Karpas-422 (cell line): ENCODE results near the gene CCDC27. TPM values are rescaled to one million over a fixed set of nuclear protein-coding genes. Genes with fewer than 3 reads are reported as not detected.

ENCODE experiments used
- DNase-seq: peaks from one replicate; pipeline ENCODE4 v3.0.0-alpha.2; 2015
- H2AFZ ChIP-seq: fragments of 200-600 bp; sonication (generic); 2 replicates; pipeline ENCODE4 v1.6.1; 2014; ENCODE audit warnings: antibody characterized with exemption, low read length, mixed read lengths
- H3K27ac ChIP-seq: fragments of 200-600 bp; sonication (generic); 2 replicates; pipeline ENCODE4 v1.5.1; 2014; ENCODE audit warnings: mild to moderate bottlenecking, low read length, moderate library complexity
- H3K27me3 ChIP-seq: fragments of 200-600 bp; sonication (generic); 2 replicates; pipeline ENCODE4 v1.6.1; 2014; ENCODE audit warnings: low read length, mixed read lengths
- H3K36me3 ChIP-seq: fragments of 200-600 bp; sonication (generic); 2 replicates; pipeline ENCODE4 v1.6.1; 2014; ENCODE audit warnings: low read length, mixed read lengths; ENCODE audit not compliant: insufficient read depth
- H3K4me1 ChIP-seq: fragments of 200-600 bp; sonication (generic); 2 replicates; pipeline ENCODE4 v1.6.1; 2014; ENCODE audit warnings: mild to moderate bottlenecking, low read length, mixed read lengths
- H3K4me2 ChIP-seq: fragments of 200-600 bp; sonication (generic); 2 replicates; pipeline ENCODE4 v1.6.1; 2014; ENCODE audit warnings: low read length, low read depth, mild to moderate bottlenecking; ENCODE audit not compliant: poor library complexity, severe bottlenecking
- H3K4me3 ChIP-seq: fragments of 200-600 bp; sonication (generic); 2 replicates; pipeline ENCODE4 v1.5.1; 2014; ENCODE audit warnings: mild to moderate bottlenecking, antibody characterized with exemption, low read length, mixed read lengths
- H3K79me2 ChIP-seq: fragments of 200-600 bp; sonication (generic); 2 replicates; pipeline ENCODE4 v1.6.1; 2014; ENCODE audit warnings: mild to moderate bottlenecking, low read length, mixed read lengths
- H3K9ac ChIP-seq: fragments of 200-600 bp; sonication (generic); 2 replicates; pipeline ENCODE4 v1.6.0; 2014; ENCODE audit warnings: low read length
- H3K9me2 ChIP-seq: fragments of 200-600 bp; sonication (generic), shearing (Covaris generic); replicated peaks from 2 replicates; pipeline ENCODE4 v1.6.0; 2014; ENCODE audit warnings: mild to moderate bottlenecking, low read length, moderate library complexity; ENCODE audit not compliant: insufficient read depth
- H3K9me3 ChIP-seq: fragments of 300-700, 200-600 bp; sonication (generic); 2 replicates; pipeline ENCODE4 v1.6.1; 2014; ENCODE audit warnings: low read length, mixed read lengths
- H4K20me1 ChIP-seq: fragments of 200-600 bp; sonication (generic); 2 replicates; pipeline ENCODE4 v1.6.1; 2014; ENCODE audit warnings: mild to moderate bottlenecking, antibody characterized with exemption, low read length, low read depth; ENCODE audit not compliant: insufficient read depth
- total RNA-seq: library from RNA; depleted of rRNA; stranded (reverse); fragments of >200 nt; shearing (Covaris generic); gene quantifications from 2 replicates; pipeline ENCODE4 v1.2.3, GENCODE V29; 2014; ENCODE audit warnings: low replicate concordance

The CCDC27 gene
- total RNA-seq, 1 experiment from 2014 or later, result not detected

DNA sequence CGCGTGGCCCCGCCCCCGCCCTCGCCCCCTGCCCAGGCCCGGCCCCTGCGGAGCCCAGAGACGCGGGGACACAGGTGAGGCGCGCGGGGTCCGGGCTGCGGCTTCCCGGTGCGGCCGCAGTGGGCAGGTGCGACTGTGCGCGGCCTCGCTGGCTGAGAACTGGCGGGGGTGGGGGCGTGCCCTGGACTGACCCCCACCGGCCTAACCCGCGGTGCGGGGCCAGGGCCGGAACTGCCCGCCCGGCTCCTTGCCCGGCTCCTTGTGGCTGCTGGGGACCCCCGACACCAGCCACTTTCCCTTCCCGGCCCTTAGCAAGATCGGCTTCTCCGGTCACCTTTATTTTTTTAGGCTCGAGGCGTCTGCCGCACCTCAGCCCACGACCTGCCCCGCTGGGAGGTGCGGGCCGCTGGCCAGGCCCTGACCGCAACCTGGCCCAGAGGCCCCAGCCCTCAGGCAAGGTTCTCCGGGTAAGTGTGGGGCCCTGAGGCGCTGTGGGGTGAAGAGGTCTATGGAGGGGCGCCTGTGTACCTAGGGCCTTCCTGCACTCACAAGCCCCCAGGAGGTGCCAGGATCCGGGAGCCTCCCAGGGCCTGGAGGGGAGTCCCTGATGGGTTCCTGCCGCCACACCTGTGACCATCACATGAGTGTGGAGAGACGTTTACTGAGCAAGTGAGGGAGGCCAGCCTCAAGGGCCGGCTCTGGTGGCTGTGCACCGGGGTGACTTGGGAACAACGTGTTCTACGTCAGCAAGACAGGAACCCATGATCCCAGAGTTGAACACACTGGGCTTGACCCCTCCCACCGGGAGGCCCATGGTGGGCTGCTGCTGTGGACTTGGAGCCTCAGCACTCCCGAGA lies 20.7 kb downstream of the CCDC27 start, which contains the start of gene SMIM1:
Gene SMIM1 (plus strand): TSS at position 35 of the 857 bp plus-strand sequence. CDS start 2,625 bp downstream, outside the sequence.
- H3K4me1 ChIP-seq, result peaks cover 21% of the 10 kb centered on the region
- no peaks in the 10 kb centered on the region for H3K9me3 ChIP-seq
- DNase-seq, result no peak
- no peaks in the 10 kb centered on the region for H3K9me2 ChIP-seq
- 0 out of 2 replicates have a peak, but pooled peaks cover 6% of the 10 kb centered on the region for H4K20me1 ChIP-seq
- H3K36me3 ChIP-seq, result no peaks in the 10 kb centered on the region
- peak within 1 kb of the TSS; percentile 25; the same call in 1 of the 2 replicates for H2AFZ ChIP-seq
- no peaks in the 10 kb centered on the region for H3K79me2 ChIP-seq
- no peak within 1 kb of the TSS for H3K27ac ChIP-seq
- peak within 1 kb of the TSS; percentile 69 for H3K4me3 ChIP-seq
- H3K4me2 ChIP-seq, result peak within 1 kb of the TSS; percentile 83
- H3K27me3 ChIP-seq, result no peaks in the 10 kb centered on the region
- H3K9ac ChIP-seq, result peak within 1 kb of the TSS; percentile 72

DNA sequence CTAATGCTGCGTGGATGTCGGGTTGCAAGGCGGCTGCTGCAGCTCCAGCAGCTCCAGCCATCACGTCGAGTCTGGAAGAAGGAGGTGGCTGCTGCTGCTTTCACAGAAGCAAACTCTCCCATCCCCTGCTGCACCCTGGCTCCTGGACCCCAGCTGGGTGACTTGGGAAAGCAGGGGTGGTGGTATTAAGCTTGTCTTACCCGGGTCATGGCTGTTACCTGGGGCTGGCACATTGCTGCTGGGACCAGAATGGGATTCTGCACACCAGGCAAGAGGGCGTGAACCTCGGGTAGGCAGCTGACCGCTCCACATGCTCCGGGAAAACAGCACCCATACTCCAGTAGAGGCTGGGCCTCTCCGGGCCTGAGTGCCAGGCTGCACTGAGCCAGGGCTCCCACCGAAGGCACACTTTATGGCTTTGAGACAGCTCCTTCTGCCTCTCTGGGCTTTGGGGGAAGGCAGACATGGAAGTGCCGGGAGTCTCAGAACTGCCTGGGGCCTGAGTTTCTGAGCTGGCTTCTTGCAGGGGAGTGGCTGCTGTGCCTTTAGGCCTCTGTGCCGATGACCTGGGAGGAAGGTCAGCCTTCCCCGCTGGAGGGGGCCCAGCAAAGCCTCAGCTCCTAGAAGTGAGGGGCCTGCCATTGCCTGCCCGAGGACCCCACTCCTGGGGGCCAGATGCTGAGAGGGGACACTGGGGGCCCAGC lies 21.5 kb downstream of the CCDC27 start:
- Histone ChIP-seq H3K4me2 (no peak overlapping the region), H3K4me1 (peaks cover 21% of the 10 kb centered on the region), H3K9ac (no peak overlapping the region), H2AFZ (no peak overlapping the region), H3K27me3 (no peaks in the 10 kb centered on the region), H3K27ac (no peak overlapping the region), H3K36me3 (no peaks in the 10 kb centered on the region), H3K9me2 (no peaks in the 10 kb centered on the region), H3K79me2 (no peaks in the 10 kb centered on the region), H3K4me3 (no peak overlapping the region), H3K9me3 (no peaks in the 10 kb centered on the region), H4K20me1 (0 out of 2 replicates have a peak, but pooled peaks cover 6% of the 10 kb centered on the region)
- no peak for DNase-seq

DNA sequence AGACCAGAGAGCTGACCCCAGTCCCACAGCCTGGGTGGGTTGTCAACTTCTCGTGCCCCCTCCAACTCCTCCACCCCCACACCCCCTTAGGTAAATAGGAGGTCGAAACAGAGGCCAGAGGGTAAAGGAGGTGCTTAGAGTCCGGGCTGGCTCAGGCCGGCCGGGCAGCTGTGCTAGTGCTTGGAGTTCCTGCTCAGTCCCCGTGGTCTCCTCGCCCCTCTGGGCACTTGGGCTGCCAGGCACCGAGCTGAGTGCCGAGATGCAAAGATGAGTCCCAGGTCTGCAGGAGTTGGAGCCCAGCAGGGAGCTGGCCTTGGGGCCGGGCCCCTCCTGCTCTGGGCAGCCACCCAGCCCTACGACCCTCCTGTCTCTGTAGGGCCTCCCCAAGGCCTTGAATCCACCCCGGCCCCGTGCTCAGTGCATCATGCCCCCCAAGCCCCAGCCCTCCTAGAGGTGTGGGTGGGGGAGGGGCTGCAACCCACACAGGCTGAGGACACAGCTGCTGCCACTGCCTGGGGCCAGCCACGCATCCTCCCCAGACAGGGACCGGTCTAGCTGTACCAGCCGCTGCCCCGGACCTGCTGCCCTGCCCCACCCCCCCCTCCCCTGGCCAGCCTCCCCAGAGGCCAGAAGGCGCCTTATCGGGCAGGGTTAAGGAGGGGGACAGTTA lies 22.2 kb downstream of the CCDC27 start:
- no peaks in the 10 kb centered on the region for H3K27me3 ChIP-seq
- no peak for DNase-seq
- no peak overlapping the region for H3K27ac ChIP-seq
- H3K4me2 ChIP-seq, result no peak overlapping the region
- H3K4me1 ChIP-seq, result peaks cover 21% of the 10 kb centered on the region
- no peaks in the 10 kb centered on the region for H3K36me3 ChIP-seq
- H3K4me3 ChIP-seq, result no peak overlapping the region
- no peaks in the 10 kb centered on the region for H3K9me3 ChIP-seq
- no peak overlapping the region for H2AFZ ChIP-seq
- 0 out of 2 replicates have a peak, but pooled peaks cover 6% of the 10 kb centered on the region for H4K20me1 ChIP-seq
- H3K9ac ChIP-seq, result no peak overlapping the region
- no peaks in the 10 kb centered on the region for H3K79me2 ChIP-seq
- no peaks in the 10 kb centered on the region for H3K9me2 ChIP-seq

DNA sequence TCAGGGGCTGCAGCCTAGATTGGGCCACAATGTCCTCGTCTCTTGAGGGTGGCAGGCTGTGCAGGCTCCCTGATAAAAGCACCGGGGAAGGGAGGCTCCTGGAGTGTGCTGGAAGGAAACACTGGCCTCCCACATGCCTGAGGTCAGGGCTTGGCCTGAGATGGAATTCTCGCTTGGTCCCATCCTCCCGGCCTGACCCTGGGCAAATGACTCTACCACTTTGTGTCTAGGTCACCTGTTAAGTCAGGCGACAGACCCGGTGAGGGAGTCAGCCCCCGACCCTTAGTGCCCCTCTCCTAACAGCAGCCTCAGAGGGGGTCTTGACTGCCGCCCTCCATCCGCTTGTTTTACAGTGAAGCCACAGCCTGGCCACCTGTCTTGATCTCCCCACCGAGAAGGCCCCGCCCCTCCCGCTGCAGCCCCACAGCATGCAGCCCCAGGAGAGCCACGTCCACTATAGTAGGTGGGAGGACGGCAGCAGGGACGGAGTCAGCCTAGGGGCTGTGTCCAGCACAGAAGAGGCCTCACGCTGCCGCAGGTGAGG lies 22.8 kb downstream of the CCDC27 start:
- Histone ChIP-seq H3K36me3 (no peaks in the 10 kb centered on the region), H3K9ac (no peak overlapping the region), H3K4me3 (no peak overlapping the region), H2AFZ (no peak overlapping the region), H3K4me1 (peaks cover 21% of the 10 kb centered on the region), H3K9me2 (no peaks in the 10 kb centered on the region), H3K27ac (no peak overlapping the region), H4K20me1 (0 out of 2 replicates have a peak, but pooled peaks cover 6% of the 10 kb centered on the region), H3K27me3 (no peaks in the 10 kb centered on the region), H3K79me2 (no peaks in the 10 kb centered on the region), H3K9me3 (no peaks in the 10 kb centered on the region), H3K4me2 (no peak overlapping the region)
- no peak for DNase-seq

DNA sequence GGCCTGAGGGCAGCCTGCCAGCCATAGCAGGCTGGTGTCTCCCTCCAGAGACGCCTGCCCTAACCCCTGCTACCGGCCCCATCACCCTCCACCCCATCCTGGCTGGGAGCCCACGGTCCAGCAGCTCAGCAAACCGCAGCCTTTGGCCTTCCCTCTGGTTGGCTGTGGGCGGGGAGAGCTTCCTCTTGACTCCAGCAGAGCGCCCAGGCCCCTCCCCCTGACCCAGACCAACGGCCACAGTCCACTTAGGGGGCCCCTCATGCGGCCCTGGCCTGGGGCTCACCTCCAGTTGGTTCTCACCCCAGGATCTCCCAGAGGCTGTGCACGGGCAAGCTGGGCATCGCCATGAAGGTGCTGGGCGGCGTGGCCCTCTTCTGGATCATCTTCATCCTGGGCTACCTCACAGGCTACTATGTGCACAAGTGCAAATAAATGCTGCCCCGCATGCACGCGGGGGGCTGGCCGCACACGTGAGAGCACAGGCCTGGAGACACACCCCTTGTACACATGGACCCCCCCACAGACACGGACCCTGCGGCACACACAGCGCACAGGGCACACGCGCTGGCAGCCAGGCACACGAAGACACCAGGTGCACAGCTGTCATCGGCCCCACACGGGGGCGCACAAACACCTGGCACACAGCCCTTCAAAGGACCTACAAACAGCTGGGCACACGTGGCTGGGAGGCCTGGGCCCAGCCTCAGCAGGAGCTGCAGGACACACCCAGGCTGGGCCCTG lies 23.4 kb downstream of the CCDC27 start:
- Histone ChIP-seq H3K27ac (no peak overlapping the region), H3K36me3 (no peaks in the 10 kb centered on the region), H3K4me3 (no peak overlapping the region), H3K9me3 (no peaks in the 10 kb centered on the region), H2AFZ (no peak overlapping the region), H3K79me2 (no peaks in the 10 kb centered on the region), H4K20me1 (0 out of 2 replicates have a peak, but pooled peaks cover 6% of the 10 kb centered on the region), H3K27me3 (no peaks in the 10 kb centered on the region), H3K9ac (no peak overlapping the region), H3K4me2 (no peak overlapping the region), H3K4me1 (peaks cover 21% of the 10 kb centered on the region), H3K9me2 (no peaks in the 10 kb centered on the region)
- DNase-seq, result peak; percentile 91

DNA sequence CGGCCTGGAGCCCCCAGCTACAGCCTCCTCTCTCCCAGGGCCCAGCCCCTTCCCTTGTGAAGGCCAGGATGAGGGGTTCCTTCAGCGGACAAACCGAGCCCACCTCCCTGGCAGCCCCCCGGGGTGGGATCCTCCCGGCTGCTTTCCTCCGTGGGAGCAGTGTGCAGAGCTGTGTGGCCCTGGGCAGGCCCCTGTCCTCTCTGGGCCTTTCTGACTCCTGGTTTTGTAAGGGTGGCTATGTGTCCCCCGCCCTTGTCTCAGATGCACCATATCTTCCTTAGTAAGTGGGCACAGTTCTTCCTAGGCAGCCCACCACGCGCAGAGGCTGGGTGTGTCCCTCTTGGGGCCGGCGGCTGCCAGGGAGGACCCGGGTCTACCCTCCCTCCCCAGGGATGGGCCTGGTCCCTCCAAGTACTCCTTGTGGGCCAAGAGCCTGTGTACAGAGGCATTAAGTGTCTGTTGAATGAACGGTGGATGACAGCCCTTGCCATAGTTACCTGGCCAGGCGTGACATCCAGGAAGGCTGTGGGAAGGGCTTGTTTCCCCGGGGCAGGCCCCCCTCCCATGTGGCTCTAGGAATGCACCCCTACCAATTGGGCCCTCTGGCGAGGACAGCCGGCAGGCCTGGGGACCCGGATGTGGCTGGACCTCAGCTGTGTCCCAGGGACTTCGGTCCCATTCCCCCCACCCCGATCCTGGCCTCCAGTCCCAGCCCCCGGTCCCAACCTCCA lies 24.1 kb downstream of the CCDC27 start:
- Histone ChIP-seq H3K9ac (no peak overlapping the region), H3K4me2 (no peak overlapping the region), H3K9me2 (no peaks in the 10 kb centered on the region), H3K4me3 (no peak overlapping the region), H3K36me3 (no peaks in the 10 kb centered on the region), H2AFZ (no peak overlapping the region), H3K79me2 (no peaks in the 10 kb centered on the region), H4K20me1 (0 out of 2 replicates have a peak, but pooled peaks cover 6% of the 10 kb centered on the region), H3K4me1 (peaks cover 20% of the 10 kb centered on the region), H3K27me3 (no peaks in the 10 kb centered on the region), H3K9me3 (no peaks in the 10 kb centered on the region), H3K27ac (no peak overlapping the region)
- DNase-seq, result no peak

DNA sequence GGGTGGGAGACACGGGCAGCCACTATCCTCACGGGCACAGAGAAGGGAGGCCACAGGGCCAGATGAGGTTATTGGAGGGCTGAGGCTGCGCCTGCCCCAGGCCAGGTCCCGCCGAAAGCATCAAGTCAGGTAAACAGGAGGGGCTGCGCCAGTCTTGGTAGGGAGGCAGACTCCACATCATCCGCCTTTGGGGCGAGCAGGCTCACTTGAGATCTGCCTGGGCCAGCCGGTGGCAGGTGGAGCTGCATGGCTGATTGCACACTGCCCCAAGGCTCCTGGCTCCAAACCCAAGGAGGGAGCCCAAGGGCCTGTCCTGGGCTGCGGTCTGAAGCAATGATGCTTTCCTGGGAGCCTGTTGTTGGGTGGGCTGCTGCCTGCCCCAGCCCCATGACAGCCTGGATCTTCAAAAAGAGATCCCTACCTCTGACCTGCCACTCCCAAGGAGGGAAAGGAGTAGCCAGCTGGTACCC lies 24.9 kb downstream of the CCDC27 start:
- DNase-seq, result no peak
- no peak overlapping the region for H3K9ac ChIP-seq
- H3K36me3 ChIP-seq, result no peaks in the 10 kb centered on the region
- H2AFZ ChIP-seq, result no peak overlapping the region
- no peak overlapping the region for H3K27ac ChIP-seq
- H3K9me3 ChIP-seq, result no peaks in the 10 kb centered on the region
- H3K4me3 ChIP-seq, result no peak overlapping the region
- H3K4me1 ChIP-seq, result peaks cover 12% of the 10 kb centered on the region
- H3K27me3 ChIP-seq, result no peaks in the 10 kb centered on the region
- H4K20me1 ChIP-seq, result 0 out of 2 replicates have a peak, but pooled peaks cover 6% of the 10 kb centered on the region
- H3K9me2 ChIP-seq, result no peaks in the 10 kb centered on the region
- H3K79me2 ChIP-seq, result no peaks in the 10 kb centered on the region
- no peak overlapping the region for H3K4me2 ChIP-seq
